Measurements from ENCODE around the gene AANAT. TPM values are rescaled to one million over a fixed set of nuclear protein-coding genes. Genes with fewer than 3 reads are reported as not detected.

The AANAT gene
- total RNA-seq, 2 donors from 2014 or later = not detected

DNA sequence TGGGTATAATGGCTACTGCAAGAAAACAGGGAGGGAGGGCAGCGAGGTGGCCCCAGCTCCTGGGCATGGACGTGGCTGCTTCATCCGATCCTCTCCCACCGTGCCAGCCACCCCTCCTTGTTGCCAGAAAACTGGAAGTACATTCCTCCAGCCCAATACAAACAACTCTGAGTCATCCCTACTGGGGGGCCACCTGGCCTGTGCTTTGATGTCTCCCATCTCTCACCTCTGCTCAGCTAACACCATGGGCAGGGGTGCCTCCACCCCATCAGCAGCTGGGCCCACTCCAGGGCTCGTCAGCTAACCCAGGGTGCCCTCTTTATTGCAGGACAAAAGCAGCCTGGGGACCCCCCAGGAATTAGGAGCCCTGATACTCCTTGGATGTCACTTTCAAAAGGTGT is 31.9 kb downstream of the AANAT start:
- no peaks in the 10 kb centered on the region for H3K4me1 ChIP-seq (ENCODE audit: control insufficient read depth, insufficient read depth, low read length)
- no peaks in the 10 kb centered on the region for H3K9me3 Mint-ChIP-seq
- H3K27ac ChIP-seq (ENCODE audit: low read depth, low read length) = no peak overlapping the region
- no peak overlapping the region for H3K4me3 ChIP-seq (ENCODE audit: low read length)
- 81% methylated on average over 5 of the region's 5 CpGs; no CpG with 5 or more reads in 1 of the 2 experiments for whole genome bisulfite sequencing, 2 experiments (ENCODE audit: insufficient coverage in 1 of 2, insufficient read length in 1 of 2)
- TF ChIP-seq, protein P1, sequence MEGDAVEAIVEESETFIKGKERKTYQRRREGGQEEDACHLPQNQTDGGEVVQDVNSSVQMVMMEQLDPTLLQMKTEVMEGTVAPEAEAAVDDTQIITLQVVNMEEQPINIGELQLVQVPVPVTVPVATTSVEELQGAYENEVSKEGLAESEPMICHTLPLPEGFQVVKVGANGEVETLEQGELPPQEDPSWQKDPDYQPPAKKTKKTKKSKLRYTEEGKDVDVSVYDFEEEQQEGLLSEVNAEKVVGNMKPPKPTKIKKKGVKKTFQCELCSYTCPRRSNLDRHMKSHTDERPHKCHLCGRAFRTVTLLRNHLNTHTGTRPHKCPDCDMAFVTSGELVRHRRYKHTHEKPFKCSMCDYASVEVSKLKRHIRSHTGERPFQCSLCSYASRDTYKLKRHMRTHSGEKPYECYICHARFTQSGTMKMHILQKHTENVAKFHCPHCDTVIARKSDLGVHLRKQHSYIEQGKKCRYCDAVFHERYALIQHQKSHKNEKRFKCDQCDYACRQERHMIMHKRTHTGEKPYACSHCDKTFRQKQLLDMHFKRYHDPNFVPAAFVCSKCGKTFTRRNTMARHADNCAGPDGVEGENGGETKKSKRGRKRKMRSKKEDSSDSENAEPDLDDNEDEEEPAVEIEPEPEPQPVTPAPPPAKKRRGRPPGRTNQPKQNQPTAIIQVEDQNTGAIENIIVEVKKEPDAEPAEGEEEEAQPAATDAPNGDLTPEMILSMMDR (conservative IDR thresholded peaks at IDR 0.05) = no peak
- H3K27me3 ChIP-seq (ENCODE audit: control insufficient read depth, insufficient read depth, low read length, poor library complexity, severe bottlenecking) = no peaks in the 10 kb centered on the region
- DNase-seq = no peak
- H3K4me1 Mint-ChIP-seq = peaks cover 45% of the 10 kb centered on the region
- H3K36me3 ChIP-seq (ENCODE audit: control insufficient read depth, insufficient read depth, low read length) = no peaks in the 10 kb centered on the region
- H3K4me3 Mint-ChIP-seq = no peak overlapping the region
- H3K9me3 ChIP-seq (ENCODE audit: control insufficient read depth, low read length) = no peaks in the 10 kb centered on the region
- no peaks in the 10 kb centered on the region for H3K36me3 Mint-ChIP-seq (ENCODE audit: low read depth)
- H3K27ac Mint-ChIP-seq = no peak overlapping the region
- H3K27me3 Mint-ChIP-seq (ENCODE audit: insufficient read depth) = no peaks in the 10 kb centered on the region
- H3K9ac ChIP-seq (ENCODE audit: extremely low read depth, low read length, poor library complexity, severe bottlenecking) = no peak overlapping the region

DNA sequence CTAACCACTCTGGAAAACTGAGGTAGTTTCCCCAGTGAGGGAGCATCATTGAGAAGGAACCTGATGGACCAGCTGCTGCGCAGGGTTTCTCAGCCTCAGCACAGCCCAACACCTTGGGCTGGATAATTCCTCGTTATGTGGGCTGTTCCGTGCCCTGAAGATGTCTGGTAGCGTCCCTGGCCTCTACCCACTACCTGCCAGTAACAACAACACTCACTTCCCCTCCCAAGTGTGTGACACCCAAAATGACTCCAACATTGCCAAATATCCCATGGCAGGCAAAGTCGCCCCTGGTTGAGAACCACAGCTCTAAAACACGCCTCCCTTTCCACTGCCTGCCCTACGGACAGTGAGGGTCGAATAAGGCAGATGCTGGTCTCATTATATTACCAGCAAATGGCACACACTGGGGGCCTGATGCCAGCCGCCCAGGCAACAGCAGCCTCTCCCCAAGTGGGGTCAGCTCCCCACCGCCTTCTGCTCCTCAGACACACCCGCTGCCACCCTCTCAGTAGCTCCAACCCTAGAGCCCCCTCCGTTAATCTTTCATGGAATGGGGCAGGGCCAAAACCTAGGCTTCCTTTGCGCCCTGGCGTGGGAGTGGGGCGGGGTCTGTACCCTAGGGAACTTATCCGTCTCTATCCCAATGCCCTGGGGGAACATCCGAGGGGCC is 32.8 kb downstream of the AANAT start:
- H3K27ac Mint-ChIP-seq = no peak overlapping the region

GRCh38 chr17:76500747-76501017 is 33.3 kb downstream of the AANAT start:
- peak overlapping the region; percentile 26 for H3K27ac Mint-ChIP-seq
- Histone ChIP-seq H3K9me3 (ENCODE audit: control insufficient read depth, low read length) (no peaks in the 10 kb centered on the region), H3K4me1 (ENCODE audit: control insufficient read depth, insufficient read depth, low read length) (no peaks in the 10 kb centered on the region), H3K27me3 (ENCODE audit: control insufficient read depth, insufficient read depth, low read length, poor library complexity, severe bottlenecking) (no peaks in the 10 kb centered on the region), H3K9ac (ENCODE audit: extremely low read depth, low read length, poor library complexity, severe bottlenecking) (peak overlapping the region; percentile 59), H3K27ac (ENCODE audit: low read depth, low read length) (no peak overlapping the region), H3K4me3 (ENCODE audit: low read length) (peak overlapping the region; percentile 90), H3K36me3 (ENCODE audit: control insufficient read depth, insufficient read depth, low read length) (no peaks in the 10 kb centered on the region)
- no peak for DNase-seq
- no peaks in the 10 kb centered on the region for H3K36me3 Mint-ChIP-seq (ENCODE audit: low read depth)
- TF ChIP-seq, protein P1 (conservative IDR thresholded peaks at IDR 0.05) = no peak
- 0 to 1% methylated on average over 3 to 10 of the region's 10 CpGs for WGBS, 2 experiments (ENCODE audit: insufficient coverage in 1 of 2, insufficient read length in 1 of 2)
- H3K4me1 Mint-ChIP-seq = peaks cover 45% of the 10 kb centered on the region
- no peaks in the 10 kb centered on the region for H3K9me3 Mint-ChIP-seq
- peak overlapping the region; percentile 78 for H3K4me3 Mint-ChIP-seq
- no peaks in the 10 kb centered on the region for H3K27me3 Mint-ChIP-seq (ENCODE audit: insufficient read depth)

More for the DNA sequence above, 32.8 kb downstream of the AANAT start:
- WGBS, 2 experiments (ENCODE audit: insufficient coverage in 1 of 2, insufficient read length in 1 of 2) = 53 to 76% methylated on average over 6 to 17 of the region's 17 CpGs
- no peak for DNase-seq
- peak overlapping the region; percentile 78 for H3K4me3 Mint-ChIP-seq
- H3K4me1 Mint-ChIP-seq = peaks cover 45% of the 10 kb centered on the region
- no peak overlapping the region for H3K27ac ChIP-seq (ENCODE audit: low read depth, low read length)
- H3K36me3 ChIP-seq (ENCODE audit: control insufficient read depth, insufficient read depth, low read length) = no peaks in the 10 kb centered on the region
- no peaks in the 10 kb centered on the region for H3K36me3 Mint-ChIP-seq (ENCODE audit: low read depth)
- H3K9ac ChIP-seq (ENCODE audit: extremely low read depth, low read length, poor library complexity, severe bottlenecking) = peak overlapping the region; percentile 59
- TF ChIP-seq, protein P1 (conservative IDR thresholded peaks at IDR 0.05) = no peak
- peak overlapping the region; percentile 90 for H3K4me3 ChIP-seq (ENCODE audit: low read length)
- H3K4me1 ChIP-seq (ENCODE audit: control insufficient read depth, insufficient read depth, low read length) = no peaks in the 10 kb centered on the region
- H3K9me3 Mint-ChIP-seq = no peaks in the 10 kb centered on the region
- no peaks in the 10 kb centered on the region for H3K9me3 ChIP-seq (ENCODE audit: control insufficient read depth, low read length)
- H3K27me3 Mint-ChIP-seq (ENCODE audit: insufficient read depth) = no peaks in the 10 kb centered on the region
- no peaks in the 10 kb centered on the region for H3K27me3 ChIP-seq (ENCODE audit: control insufficient read depth, insufficient read depth, low read length, poor library complexity, severe bottlenecking)

Measured in endodermal cell (in vitro differentiated cells).